ENCODE results near the gene RFX8. TPM values are rescaled to one million over a fixed set of nuclear protein-coding genes. Genes with fewer than 3 reads are reported as not detected.

RFX8 gene
- total and polyA plus RNA-seq, 3 experiments from 2014 or later: not detected

DNA sequence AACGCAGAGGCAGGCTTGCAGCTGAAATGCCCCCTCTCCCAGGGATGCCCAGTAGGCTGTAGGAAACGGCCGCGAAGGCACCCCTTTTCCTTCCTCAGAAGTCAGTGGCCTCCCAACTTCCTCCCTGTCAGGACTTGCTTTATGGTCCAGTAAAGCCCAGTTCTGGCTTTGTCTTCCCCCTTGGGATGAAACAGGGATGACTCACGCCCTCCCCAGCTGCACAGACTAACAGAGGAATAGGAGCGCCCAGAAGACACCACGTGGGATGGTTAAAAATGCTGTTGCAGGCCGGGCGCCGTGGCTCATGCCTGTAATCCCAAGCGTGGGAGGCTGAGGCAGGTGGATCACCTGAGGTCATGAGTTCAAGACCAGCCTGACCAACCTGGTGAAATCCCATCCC is 94.5 kb downstream of the RFX8 start:
- Histone ChIP-seq H3K9me3 (ENCODE audit: low read length) (no peaks in the 10 kb centered on the region), H3K4me3 (ENCODE audit: low read length) (no peak overlapping the region), H3K27me3 (ENCODE audit: insufficient read depth, low read length, poor library complexity, severe bottlenecking) (no peaks in the 10 kb centered on the region), H3K4me1 (ENCODE audit: insufficient read depth, low read length) (no peaks in the 10 kb centered on the region), H3K36me3 (ENCODE audit: insufficient read depth, low read length) (no peaks in the 10 kb centered on the region), H3K27ac (ENCODE audit: low read depth, low read length) (no peak overlapping the region)
- Mint-ChIP-seq H3K9me3 (no peaks in the 10 kb centered on the region), H3K36me3 (peaks cover 0 to 6% (median 0%) of the 10 kb centered on the region in 3 donors), H3K27ac (no peak overlapping the region), H3K4me3 (no peak overlapping the region), H3K4me1 (peaks cover 0 to 1% (median 0%) of the 10 kb centered on the region in 3 donors), H3K27me3 (peaks cover 12 to 24% of the 10 kb centered on the region in 2 donors)
- no peak for DNase-seq
- POLR2A ChIA-PET: no interaction called here
- CTCF ChIA-PET: interaction anchor here (1.1 to 2.3 kb wide), 3 partner anchors 34 to 47 kb away, joined by 3 to 6 read pairs (median 3); no protein-coding TSS in a partner anchor

GRCh38 chr2:101379091-101379490 is 95.8 kb downstream of the RFX8 start:
- no peak for DNase-seq
- POLR2A ChIA-PET: no interaction called here
- peaks cover 11 to 14% of the 10 kb centered on the region in 2 donors for H3K27me3 Mint-ChIP-seq
- Histone ChIP-seq H3K4me3 (ENCODE audit: low read length) (no peak overlapping the region), H3K4me1 (ENCODE audit: insufficient read depth, low read length) (peaks cover 9% of the 10 kb centered on the region), H3K9me3 (ENCODE audit: low read length) (no peaks in the 10 kb centered on the region), H3K27ac (ENCODE audit: low read depth, low read length) (no peak overlapping the region), H3K27me3 (ENCODE audit: insufficient read depth, low read length, poor library complexity, severe bottlenecking) (no peaks in the 10 kb centered on the region), H3K36me3 (ENCODE audit: insufficient read depth, low read length) (no peaks in the 10 kb centered on the region)
- no peak overlapping the region for H3K4me3 Mint-ChIP-seq
- no peaks in the 10 kb centered on the region for H3K9me3 Mint-ChIP-seq
- H3K27ac Mint-ChIP-seq: no peak overlapping the region
- peaks cover 0 to 9% (median 0%) of the 10 kb centered on the region in 3 donors for H3K4me1 Mint-ChIP-seq
- peaks cover 0 to 6% (median 0%) of the 10 kb centered on the region in 3 donors for H3K36me3 Mint-ChIP-seq
- CTCF ChIA-PET: interaction anchor here (1.0 to 1.5 kb wide), 2 partner anchors 37 to 46 kb away, joined by 3 read pairs; no protein-coding TSS in a partner anchor

DNA sequence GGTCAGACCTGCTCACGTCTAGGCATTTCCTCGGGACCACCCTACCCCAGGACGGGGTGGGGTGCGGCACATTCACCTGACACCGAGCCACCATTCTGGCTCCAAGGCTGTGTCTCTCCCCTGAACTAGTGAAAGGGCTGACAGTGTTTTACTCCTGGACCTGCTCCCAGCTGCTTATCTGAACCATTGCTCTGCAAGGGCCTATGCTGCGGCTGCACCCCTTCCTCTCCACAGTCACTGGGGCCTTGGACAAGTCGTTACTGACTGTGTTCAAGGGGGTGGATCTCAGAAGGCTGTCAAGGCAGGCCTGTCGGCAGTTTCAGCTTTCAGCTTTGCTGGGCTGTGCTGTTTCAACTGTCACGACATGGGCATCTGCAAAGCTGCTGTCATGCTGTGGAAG is 99.3 kb downstream of the RFX8 start:
- Histone ChIP-seq H3K27me3 (ENCODE audit: insufficient read depth, low read length, poor library complexity, severe bottlenecking) (no peaks in the 10 kb centered on the region), H3K4me1 (ENCODE audit: insufficient read depth, low read length) (peaks cover 9% of the 10 kb centered on the region), H3K36me3 (ENCODE audit: insufficient read depth, low read length) (no peaks in the 10 kb centered on the region), H3K9me3 (ENCODE audit: low read length) (no peaks in the 10 kb centered on the region), H3K27ac (ENCODE audit: low read depth, low read length) (no peak overlapping the region), H3K4me3 (ENCODE audit: low read length) (no peak overlapping the region)
- no peak for DNase-seq
- Mint-ChIP-seq H3K9me3 (peaks cover 0 to 11% (median 4%) of the 10 kb centered on the region in 5 donors), H3K27ac (peak overlapping the region in 1 of 8 donors; percentile 69), H3K4me1 (peaks cover 0 to 9% (median 0%) of the 10 kb centered on the region in 3 donors), H3K27me3 (peaks cover 0 to 4% of the 10 kb centered on the region in 2 donors), H3K4me3 (no peak overlapping the region), H3K36me3 (peaks cover 0 to 10% (median 0%) of the 10 kb centered on the region in 3 donors)
- ChIA-PET POLR2A (interaction anchor here (0.5 kb wide), 1 partner anchor 147 kb away, joined by 5 read pairs; no protein-coding TSS in a partner anchor), CTCF (no interaction called here)

DNA sequence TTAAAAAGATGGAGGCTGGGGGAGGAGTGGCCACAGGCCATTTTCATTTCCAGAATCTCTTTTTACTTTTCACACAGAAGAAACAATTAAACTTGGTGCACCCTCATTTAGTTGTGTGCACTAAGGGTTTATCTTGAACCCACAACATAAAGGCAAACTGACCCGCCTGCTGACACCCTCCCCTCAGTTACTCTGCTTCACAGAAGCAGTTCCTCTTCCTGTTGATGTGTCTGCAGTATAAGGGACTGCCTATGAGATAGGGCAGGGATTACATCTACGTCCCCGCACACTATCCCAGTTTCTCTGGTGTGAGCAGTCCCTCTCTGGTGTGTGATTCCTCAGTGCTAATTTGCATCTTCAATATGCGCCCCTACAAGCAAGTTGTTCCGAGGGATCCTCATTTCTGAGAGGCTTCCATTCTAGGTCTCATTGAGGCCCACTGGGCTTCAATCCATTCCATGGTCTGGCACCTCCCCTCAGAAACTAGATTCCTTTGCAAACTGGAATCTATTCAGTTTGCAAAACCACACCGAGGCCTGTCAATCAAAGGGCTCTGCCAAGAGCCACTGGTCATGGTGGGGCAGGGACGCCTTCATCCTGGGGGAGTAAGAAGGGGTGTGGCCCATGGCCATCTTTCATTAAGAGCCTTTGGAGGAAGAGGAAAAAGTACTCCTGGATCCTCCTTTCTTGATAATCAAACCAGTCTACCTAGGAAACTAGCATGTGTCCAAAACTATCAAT is 99.9 kb downstream of the RFX8 start:
- H3K4me1 Mint-ChIP-seq: peaks cover 0 to 9% (median 0%) of the 10 kb centered on the region in 3 donors
- CTCF ChIA-PET: no interaction called here
- Histone ChIP-seq H3K4me1 (ENCODE audit: insufficient read depth, low read length) (peaks cover 9% of the 10 kb centered on the region), H3K4me3 (ENCODE audit: low read length) (no peak overlapping the region), H3K9me3 (ENCODE audit: low read length) (no peaks in the 10 kb centered on the region), H3K27ac (ENCODE audit: low read depth, low read length) (no peak overlapping the region), H3K27me3 (ENCODE audit: insufficient read depth, low read length, poor library complexity, severe bottlenecking) (no peaks in the 10 kb centered on the region), H3K36me3 (ENCODE audit: insufficient read depth, low read length) (no peaks in the 10 kb centered on the region)
- POLR2A ChIA-PET: interaction anchor here (0.5 kb wide), 1 partner anchor 146 kb away, joined by 5 read pairs; no protein-coding TSS in a partner anchor
- H3K27ac Mint-ChIP-seq: peak overlapping the region in 1 of 8 donors; percentile 4
- peaks cover 0 to 2% of the 10 kb centered on the region in 2 donors for H3K27me3 Mint-ChIP-seq
- peaks cover 0 to 10% (median 0%) of the 10 kb centered on the region in 3 donors for H3K36me3 Mint-ChIP-seq
- H3K4me3 Mint-ChIP-seq: no peak overlapping the region
- H3K9me3 Mint-ChIP-seq: peaks cover 0 to 11% (median 4%) of the 10 kb centered on the region in 5 donors
- no peak for DNase-seq

GRCh38 chr2:101372792-101373191 is 102.1 kb downstream of the RFX8 start:
- no peaks in the 10 kb centered on the region for H3K27me3 ChIP-seq (ENCODE audit: insufficient read depth, low read length, poor library complexity, severe bottlenecking)
- no peak overlapping the region for H3K4me3 ChIP-seq (ENCODE audit: low read length)
- CTCF ChIA-PET: no interaction called here
- H3K27me3 Mint-ChIP-seq: peaks cover 0 to 3% of the 10 kb centered on the region in 2 donors
- no peak for DNase-seq
- H3K9me3 Mint-ChIP-seq: peaks cover 0 to 11% (median 4%) of the 10 kb centered on the region in 5 donors
- no peaks in the 10 kb centered on the region for H3K36me3 ChIP-seq (ENCODE audit: insufficient read depth, low read length)
- peaks cover 9% of the 10 kb centered on the region for H3K4me1 ChIP-seq (ENCODE audit: insufficient read depth, low read length)
- peaks cover 0 to 10% (median 0%) of the 10 kb centered on the region in 3 donors for H3K36me3 Mint-ChIP-seq
- H3K9me3 ChIP-seq (ENCODE audit: low read length): no peaks in the 10 kb centered on the region
- H3K4me1 Mint-ChIP-seq: peaks cover 0 to 9% (median 0%) of the 10 kb centered on the region in 3 donors
- H3K4me3 Mint-ChIP-seq: no peak overlapping the region
- POLR2A ChIA-PET: no interaction called here
- H3K27ac ChIP-seq (ENCODE audit: low read depth, low read length): no peak overlapping the region
- no peak overlapping the region for H3K27ac Mint-ChIP-seq

DNA sequence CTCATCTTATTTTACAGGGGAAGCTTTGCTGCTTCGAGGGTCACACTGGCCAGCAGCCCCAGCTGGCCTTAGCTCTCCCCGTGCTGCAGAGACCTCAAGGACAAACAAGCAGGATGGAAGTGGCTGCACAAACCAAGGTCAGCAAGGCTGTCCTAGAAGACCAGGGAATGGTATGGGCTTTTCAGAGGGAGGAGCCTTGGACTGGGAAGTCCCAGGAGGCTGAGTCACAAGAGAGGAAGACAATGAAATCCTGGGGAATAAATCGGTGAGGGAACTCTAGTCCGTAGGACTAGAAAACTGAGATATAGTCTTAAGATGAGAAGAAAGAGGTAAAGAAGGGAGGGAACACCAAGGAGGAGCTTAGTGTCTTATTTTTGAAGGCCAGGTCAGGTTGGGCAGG is 103.3 kb downstream of the RFX8 start:
- ChIA-PET CTCF (no interaction called here), POLR2A (no interaction called here)
- peaks cover 0 to 3% of the 10 kb centered on the region in 2 donors for H3K27me3 Mint-ChIP-seq
- Histone ChIP-seq H3K4me3 (ENCODE audit: low read length) (no peak overlapping the region), H3K9me3 (ENCODE audit: low read length) (no peaks in the 10 kb centered on the region), H3K4me1 (ENCODE audit: insufficient read depth, low read length) (peaks cover 9% of the 10 kb centered on the region), H3K27ac (ENCODE audit: low read depth, low read length) (no peak overlapping the region), H3K27me3 (ENCODE audit: insufficient read depth, low read length, poor library complexity, severe bottlenecking) (no peaks in the 10 kb centered on the region), H3K36me3 (ENCODE audit: insufficient read depth, low read length) (no peaks in the 10 kb centered on the region)
- no peak for DNase-seq
- H3K27ac Mint-ChIP-seq: no peak overlapping the region
- H3K4me3 Mint-ChIP-seq: no peak overlapping the region
- H3K9me3 Mint-ChIP-seq: peaks cover 0 to 11% (median 4%) of the 10 kb centered on the region in 5 donors
- peaks cover 0 to 9% (median 0%) of the 10 kb centered on the region in 3 donors for H3K4me1 Mint-ChIP-seq
- peaks cover 0 to 10% (median 0%) of the 10 kb centered on the region in 3 donors for H3K36me3 Mint-ChIP-seq

- Histone ChIP-seq H3K27me3 (ENCODE audit: insufficient read depth, low read length, poor library complexity, severe bottlenecking) (no peaks in the 10 kb centered on the region), H3K4me3 (ENCODE audit: low read length) (no peak overlapping the region), H3K4me1 (ENCODE audit: insufficient read depth, low read length) (no peaks in the 10 kb centered on the region), H3K36me3 (ENCODE audit: insufficient read depth, low read length) (no peaks in the 10 kb centered on the region), H3K27ac (ENCODE audit: low read depth, low read length) (no peak overlapping the region), H3K9me3 (ENCODE audit: low read length) (no peaks in the 10 kb centered on the region)
- Mint-ChIP-seq H3K9me3 (peaks cover 0 to 11% (median 4%) of the 10 kb centered on the region in 5 donors), H3K27ac (no peak overlapping the region), H3K4me1 (no peaks in the 10 kb centered on the region), H3K36me3 (peaks cover 0 to 10% (median 0%) of the 10 kb centered on the region in 3 donors), H3K4me3 (no peak overlapping the region), H3K27me3 (peaks cover 0 to 7% of the 10 kb centered on the region in 2 donors)
- DNase-seq: no peak
- ChIA-PET POLR2A (no interaction called here), CTCF (no interaction called here)
These were observed 105.8 kb downstream of the RFX8 start for GRCh38 chr2:101369100-101369499.

- H3K27ac ChIP-seq (ENCODE audit: low read depth, low read length): no peak overlapping the region
- H3K27me3 ChIP-seq (ENCODE audit: insufficient read depth, low read length, poor library complexity, severe bottlenecking): no peaks in the 10 kb centered on the region
- H3K4me1 Mint-ChIP-seq: no peaks in the 10 kb centered on the region
- H3K9me3 Mint-ChIP-seq: peaks cover 0 to 8% (median 4%) of the 10 kb centered on the region in 5 donors
- H3K27ac Mint-ChIP-seq: no peak overlapping the region
- no peaks in the 10 kb centered on the region for H3K36me3 ChIP-seq (ENCODE audit: insufficient read depth, low read length)
- ChIA-PET POLR2A (no interaction called here), CTCF (no interaction called here)
- H3K4me1 ChIP-seq (ENCODE audit: insufficient read depth, low read length): no peaks in the 10 kb centered on the region
- H3K4me3 ChIP-seq (ENCODE audit: low read length): no peak overlapping the region
- H3K36me3 Mint-ChIP-seq: peaks cover 0 to 8% (median 0%) of the 10 kb centered on the region in 3 donors
- no peaks in the 10 kb centered on the region for H3K9me3 ChIP-seq (ENCODE audit: low read length)
- DNase-seq: no peak
- no peak overlapping the region for H3K4me3 Mint-ChIP-seq
- H3K27me3 Mint-ChIP-seq: peaks cover 0 to 7% of the 10 kb centered on the region in 2 donors
These were observed 106.5 kb downstream of the RFX8 start for GRCh38 chr2:101368376-101368775.

All from CD8-positive, alpha-beta memory T cell (primary cell).